Esophagus squamous epithelium (tissue), 5 donors: ENCODE results near the gene LRRC3C. TPM values are rescaled to one million over a fixed set of nuclear protein-coding genes. Genes with fewer than 3 reads are reported as not detected.
A peak's percentile ranks its signal among the peaks of the same experiment; 100 is the strongest.

ENCODE experiments used
- DNase-seq: peaks from one replicate; lab custom pipeline; 2025; lab: John Stamatoyannopoulos, UW
- H3K27ac ChIP-seq, 4 donors: fragments of 200-600 bp; sonication (generic); one replicate each; pipeline ENCODE4 v1.5.1; 2016 to 2019; ENCODE audit warnings: mild to moderate bottlenecking in 1 of 4
- H3K27me3 ChIP-seq, 4 donors: fragments of 200-600 bp; sonication (generic); 1 replicate in 3 of 4; 2 replicates in 1 of 4; pipeline versions ENCODE4 v1.5.1 to v1.6.0; 2017 to 2021; ENCODE audit warnings: antibody characterized with exemption in 1 of 4
- H3K36me3 ChIP-seq, 3 donors: fragments of 200-600 bp; sonication (generic); one replicate each; pipeline ENCODE4 v1.5.1; 2016 to 2019
- H3K4me1 ChIP-seq, 3 donors: fragments of 200-600 bp; sonication (generic); one replicate each; pipeline ENCODE4 v1.5.1; 2017 to 2019
- H3K4me3 ChIP-seq, 4 donors: fragments of 200-600 bp; sonication (generic); 1 replicate in 3 of 4; 2 replicates in 1 of 4; pipeline ENCODE4 v1.5.1; 2016 to 2019; ENCODE audit warnings: mild to moderate bottlenecking in 2 of 4, moderate library complexity in 1 of 4
- H3K9me3 ChIP-seq, 3 donors: fragments of 200-600 bp; sonication (generic); one replicate each; pipeline ENCODE4 v1.5.1; 2016 to 2019
- CTCF ChIP-seq, 6 experiments: fragments of 450-650 bp in 4 of 6; fragments of 200-600 bp in 2 of 6; sonication (generic) in 2 of 6; IDR thresholded peaks; one replicate each; pipeline ENCODE4 v1.5.1; 2016 to 2019; ENCODE audit warnings: antibody characterized with exemption in 6 of 6, mild to moderate bottlenecking in 4 of 6, moderate library complexity in 4 of 6
- POLR2A ChIP-seq, 4 donors: fragments of 450-650 bp; IDR thresholded peaks; one replicate each; pipeline ENCODE4 v1.6.1; 2017; ENCODE audit warnings: antibody characterized with exemption in 4 of 4, mild to moderate bottlenecking in 4 of 4, moderate library complexity in 3 of 4
- WGBS, 2 donors: methylation state at CpG; one replicate each; pipeline ENCODE4 v1.1.5; 2018; 5-methylcytosine and 5-hydroxymethylcytosine counted together
- intact Hi-C: fragments of 100-400 bp; cut with DNase I; formaldehyde crosslinking; loops from one replicate; pipeline ENCODE4 v1.15.0; 2022
- total RNA-seq, 4 donors: library from RNA; depleted of rRNA; stranded (reverse); fragments of >200 nt; gene quantifications; one replicate each; pipeline ENCODE4 v1.1.0, GENCODE V29; 2016
- donor health status: DM: yes; HTN: yes; CAD: no.

The LRRC3C gene
- total RNA-seq, 4 donors from 2014 or later, result not detected

- intact Hi-C loops, result no loop called here
- DNase-seq, result no peak
- peaks cover 30 to 66% (median 49%) of the 10 kb centered on the region in 3 donors for H3K4me1 ChIP-seq
These were observed 888 bp upstream of the LRRC3C start for GRCh38 chr17:39926588-39927100.

GRCh38 chr17:39927929-39928857, 661 bp downstream of the LRRC3C start:
- peak overlapping the region; percentile 89 to 93 (median 92) for H3K27ac ChIP-seq
- peak in 2 of 6 experiments; percentile 3 to 10 for TF ChIP-seq CTCF (IDR thresholded peaks at IDR 0.05)
- no peak for TF ChIP-seq POLR2A (IDR thresholded peaks at IDR 0.05)
- H3K36me3 ChIP-seq, result peaks cover 5 to 11% (median 9%) of the 10 kb centered on the region in 3 donors
- WGBS, 2 donors, result 29 to 48% methylated on average over 5 to 8 of the region's 17 CpGs
- H3K4me3 ChIP-seq, result peak overlapping the region; percentile 86 to 96 (median 90)
- H3K27me3 ChIP-seq, result no peaks in the 10 kb centered on the region
- H3K9me3 ChIP-seq, result no peaks in the 10 kb centered on the region
- DNase-seq, result no peak
- intact Hi-C loops, result no loop called here
- peaks cover 30 to 58% (median 49%) of the 10 kb centered on the region in 3 donors for H3K4me1 ChIP-seq

More at GRCh38 chr17:39926588-39927100, 888 bp upstream of the LRRC3C start:
- TF ChIP-seq CTCF (IDR thresholded peaks at IDR 0.05) (no peak), POLR2A (IDR thresholded peaks at IDR 0.05) (no peak)
- WGBS, 2 donors, result no CpG with 5 or more reads among the region's 15 CpGs
- H3K27me3 ChIP-seq, result no peaks in the 10 kb centered on the region
- no peaks in the 10 kb centered on the region for H3K9me3 ChIP-seq
- H3K36me3 ChIP-seq, result peaks cover 11 to 27% (median 24%) of the 10 kb centered on the region in 3 donors
- H3K4me3 ChIP-seq, result peak overlapping the region; percentile 86 to 96 (median 90)
- H3K27ac ChIP-seq, result peak overlapping the region; percentile 89 to 93 (median 92)

- WGBS, 2 donors, result 30 to 32% methylated on average over 8 of the region's 8 CpGs
- TF ChIP-seq POLR2A (IDR thresholded peaks at IDR 0.05) (no peak), CTCF (IDR thresholded peaks at IDR 0.05) (no peak)
- no peaks in the 10 kb centered on the region for H3K27me3 ChIP-seq
- no peak for DNase-seq
- peak overlapping the region; percentile 89 to 93 (median 92) for H3K27ac ChIP-seq
- peaks cover 0 to 3% (median under 1%) of the 10 kb centered on the region in 3 donors for H3K36me3 ChIP-seq
- H3K4me1 ChIP-seq, result peaks cover 30 to 56% (median 46%) of the 10 kb centered on the region in 3 donors
- intact Hi-C loops, result no loop called here
- H3K9me3 ChIP-seq, result no peaks in the 10 kb centered on the region
- H3K4me3 ChIP-seq, result peak overlapping the region in 2 of 4 donors; percentile 86 to 96
These were observed 1.5 kb downstream of the LRRC3C start for GRCh38 chr17:39928858-39929645.

DNA sequence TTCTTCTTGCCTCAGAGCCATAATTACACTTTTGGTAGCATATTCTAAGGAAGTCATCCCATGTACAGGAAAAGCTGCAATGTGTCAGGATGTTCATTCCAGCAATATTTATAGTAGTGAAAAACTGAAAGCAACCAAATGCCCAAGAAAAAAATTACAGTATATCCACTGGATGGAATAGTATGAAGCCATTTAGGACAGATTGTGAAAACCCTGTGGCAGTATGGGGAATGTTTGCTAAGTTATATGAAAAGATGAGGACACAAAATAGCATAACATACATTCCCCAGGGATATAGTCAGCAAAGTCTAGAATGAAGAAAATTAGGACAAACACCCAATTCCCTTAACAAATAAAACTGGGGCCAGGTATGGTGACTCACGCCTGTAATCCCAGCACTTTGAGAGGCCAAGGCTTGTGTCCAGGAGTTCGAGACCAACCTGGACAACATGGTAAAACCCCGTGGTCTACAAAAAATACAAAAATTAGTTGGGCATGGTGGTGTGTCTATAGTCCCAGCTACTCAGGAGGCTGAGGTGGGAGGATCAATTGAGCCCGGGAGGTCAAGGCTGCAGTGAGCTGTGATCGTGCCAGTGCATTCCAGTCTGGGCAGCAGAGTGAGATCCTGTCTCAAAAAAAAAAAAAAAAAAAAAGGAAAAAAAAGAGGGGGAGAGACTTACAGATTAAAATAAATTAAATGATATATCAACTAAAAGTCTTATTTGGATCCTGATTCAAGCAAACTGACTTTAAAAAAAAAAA, 2.3 kb downstream of the LRRC3C start:
- Histone ChIP-seq H3K9me3 (no peaks in the 10 kb centered on the region), H3K36me3 (no peaks in the 10 kb centered on the region), H3K27me3 (no peaks in the 10 kb centered on the region), H3K4me3 (no peak overlapping the region), H3K4me1 (peaks cover 30 to 48% (median 39%) of the 10 kb centered on the region in 3 donors), H3K27ac (peak overlapping the region in 3 of 4 donors; percentile 92 to 93 (median 92))
- TF ChIP-seq POLR2A (IDR thresholded peaks at IDR 0.05), result no peak
- TF ChIP-seq CTCF (IDR thresholded peaks at IDR 0.05), result no peak
- intact Hi-C loops, result no loop called here
- DNase-seq, result no peak
- 59 to 68% methylated on average over 5 of the region's 5 CpGs for WGBS, 2 donors
